GM19397 (cell line): Measurements from ENCODE around the gene TNFRSF8.

Experiments
- ATAC-seq: cut with Tn5 transposase; IDR thresholded peaks from one replicate; pipeline ENCODE4 v1.9.1; 2021; ENCODE audit warnings: mild to moderate bottlenecking, moderate library complexity; ENCODE audit not compliant: unreplicated experiment

TNFRSF8 gene

GRCh38 chr1:12153181-12153785 is 90.2 kb downstream of the TNFRSF8 start:
- no peak for ATAC-seq

- no peak for ATAC-seq
Measured at GRCh38 chr1:12155328-12155727, 92.2 kb downstream of the TNFRSF8 start.

- no peak for ATAC-seq
Measured at GRCh38 chr1:12157366-12158231, 94.5 kb downstream of the TNFRSF8 start.

- no peak for ATAC-seq
Measured at GRCh38 chr1:12158357-12159092, 95.4 kb downstream of the TNFRSF8 start.

GRCh38 chr1:12159816-12160215 is 96.7 kb downstream of the TNFRSF8 start:
- ATAC-seq: no peak

GRCh38 chr1:12161324-12161661 is 98.2 kb downstream of the TNFRSF8 start:
- no peak for ATAC-seq

GRCh38 chr1:12161662-12162458 is 98.8 kb downstream of the TNFRSF8 start:
- ATAC-seq: peak; percentile 55

- ATAC-seq: no peak
Measured at GRCh38 chr1:12162459-12163137, 99.5 kb downstream of the TNFRSF8 start.

- no peak for ATAC-seq
Measured at GRCh38 chr1:12163210-12163609, 100.1 kb downstream of the TNFRSF8 start.

GRCh38 chr1:12164210-12164609 is 101.1 kb downstream of the TNFRSF8 start:
- no peak for ATAC-seq

- ATAC-seq: no peak
Measured at GRCh38 chr1:12165342-12165741, 102.2 kb downstream of the TNFRSF8 start.

GRCh38 chr1:12166834-12167492 is 103.9 kb downstream of the TNFRSF8 start, which contains the start of gene TNFRSF1B:
Gene TNFRSF1B (plus strand): TSS chr1:12166991. CDS start chr1:12167092, 101 bp downstream.
- peak; percentile 50 for ATAC-seq

GRCh38 chr1:12167493-12168429 is 104.7 kb downstream of the TNFRSF8 start:
- peak; percentile 27 for ATAC-seq

- ATAC-seq: no peak
Measured at GRCh38 chr1:12168451-12169160, 105.5 kb downstream of the TNFRSF8 start.

- no peak for ATAC-seq
Measured at GRCh38 chr1:12169442-12170135, 106.5 kb downstream of the TNFRSF8 start.

GRCh38 chr1:12170263-12170671 is 107.2 kb downstream of the TNFRSF8 start:
- ATAC-seq: no peak
